ENCODE data around the gene RNF144B.

- no peak for TF ChIP-seq CTCF (conservative IDR thresholded peaks at IDR 0.05; ENCODE audit: low read length)
- no peak for TF ChIP-seq EZH2phosphoT487 (IDR thresholded peaks at IDR 0.05; ENCODE audit: borderline replicate concordance)
Observed at GRCh38 chr6:18495236-18495635, 108.1 kb downstream of the RNF144B start.

All from Loucy (cell line).